ENCODE measurements around the gene BRWD1. TPM values are rescaled to one million over a fixed set of nuclear protein-coding genes. Genes with fewer than 3 reads are reported as not detected.

Gene BRWD1
- total RNA-seq, 3 donors from 2014 or later, result 40.6 to 58.6 (median 52.5) TPM

- H3K4me3 ChIP-seq, result no peak overlapping the region
- no peak for ATAC-seq
- intact Hi-C loops (cut with DNase I, micrococcal nuclease), result no loop called here
- H3K36me3 ChIP-seq (ENCODE audit: low read depth), result no peaks in the 10 kb centered on the region
- no peaks in the 10 kb centered on the region for H3K9me3 ChIP-seq
- H3K4me1 ChIP-seq (ENCODE audit: low read depth), result no peaks in the 10 kb centered on the region
- no peak for DNase-seq
- TF ChIP-seq, protein P1, sequence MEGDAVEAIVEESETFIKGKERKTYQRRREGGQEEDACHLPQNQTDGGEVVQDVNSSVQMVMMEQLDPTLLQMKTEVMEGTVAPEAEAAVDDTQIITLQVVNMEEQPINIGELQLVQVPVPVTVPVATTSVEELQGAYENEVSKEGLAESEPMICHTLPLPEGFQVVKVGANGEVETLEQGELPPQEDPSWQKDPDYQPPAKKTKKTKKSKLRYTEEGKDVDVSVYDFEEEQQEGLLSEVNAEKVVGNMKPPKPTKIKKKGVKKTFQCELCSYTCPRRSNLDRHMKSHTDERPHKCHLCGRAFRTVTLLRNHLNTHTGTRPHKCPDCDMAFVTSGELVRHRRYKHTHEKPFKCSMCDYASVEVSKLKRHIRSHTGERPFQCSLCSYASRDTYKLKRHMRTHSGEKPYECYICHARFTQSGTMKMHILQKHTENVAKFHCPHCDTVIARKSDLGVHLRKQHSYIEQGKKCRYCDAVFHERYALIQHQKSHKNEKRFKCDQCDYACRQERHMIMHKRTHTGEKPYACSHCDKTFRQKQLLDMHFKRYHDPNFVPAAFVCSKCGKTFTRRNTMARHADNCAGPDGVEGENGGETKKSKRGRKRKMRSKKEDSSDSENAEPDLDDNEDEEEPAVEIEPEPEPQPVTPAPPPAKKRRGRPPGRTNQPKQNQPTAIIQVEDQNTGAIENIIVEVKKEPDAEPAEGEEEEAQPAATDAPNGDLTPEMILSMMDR (IDR thresholded peaks at IDR 0.05), result no peak
These were observed 25.8 kb upstream of the BRWD1 start for GRCh38 chr21:39339231-39339630.

DNA sequence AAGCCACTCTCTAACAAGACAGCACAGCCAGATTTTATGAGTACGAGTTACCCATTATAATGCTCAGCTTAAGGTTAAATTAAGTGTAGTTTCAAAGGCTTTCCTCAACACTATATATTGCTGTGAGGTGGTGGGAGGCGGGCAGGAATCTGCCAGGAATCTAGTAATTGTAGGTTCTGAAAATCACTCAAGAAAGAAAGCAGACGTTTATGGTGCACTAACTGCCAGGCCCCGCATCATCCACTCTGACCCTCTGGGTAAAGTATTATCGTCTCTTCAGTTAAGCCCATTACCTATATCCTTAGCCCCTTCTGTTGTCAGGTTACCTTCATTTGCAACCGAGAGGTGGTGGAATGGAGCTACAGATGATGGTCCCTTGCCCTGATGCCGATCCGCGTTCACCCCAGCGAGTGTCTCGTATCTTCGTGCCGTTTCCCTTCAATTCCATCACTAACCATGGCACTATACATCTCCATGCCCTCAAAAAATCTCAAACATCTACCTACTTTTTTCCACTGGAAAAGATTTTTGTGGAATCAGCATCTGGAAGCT is 23.1 kb upstream of the BRWD1 start:
- no peak for DNase-seq
- ATAC-seq, result no peak
- intact Hi-C loops (cut with DNase I, micrococcal nuclease), result no loop called here
- Histone ChIP-seq H3K4me1 (ENCODE audit: low read depth) (no peaks in the 10 kb centered on the region), H3K36me3 (ENCODE audit: low read depth) (no peaks in the 10 kb centered on the region), H3K4me3 (no peak overlapping the region), H3K9me3 (no peaks in the 10 kb centered on the region)
- TF ChIP-seq, protein P1 (IDR thresholded peaks at IDR 0.05), result no peak

GRCh38 chr21:39334611-39335010 is 21.2 kb upstream of the BRWD1 start:
- no peaks in the 10 kb centered on the region for H3K36me3 ChIP-seq (ENCODE audit: low read depth)
- no peak for DNase-seq
- no peaks in the 10 kb centered on the region for H3K9me3 ChIP-seq
- TF ChIP-seq, protein P1 (IDR thresholded peaks at IDR 0.05), result no peak
- H3K4me3 ChIP-seq, result no peak overlapping the region
- no peaks in the 10 kb centered on the region for H3K4me1 ChIP-seq (ENCODE audit: low read depth)
- intact Hi-C loops (cut with DNase I, micrococcal nuclease), result no loop called here
- no peak for ATAC-seq

DNA sequence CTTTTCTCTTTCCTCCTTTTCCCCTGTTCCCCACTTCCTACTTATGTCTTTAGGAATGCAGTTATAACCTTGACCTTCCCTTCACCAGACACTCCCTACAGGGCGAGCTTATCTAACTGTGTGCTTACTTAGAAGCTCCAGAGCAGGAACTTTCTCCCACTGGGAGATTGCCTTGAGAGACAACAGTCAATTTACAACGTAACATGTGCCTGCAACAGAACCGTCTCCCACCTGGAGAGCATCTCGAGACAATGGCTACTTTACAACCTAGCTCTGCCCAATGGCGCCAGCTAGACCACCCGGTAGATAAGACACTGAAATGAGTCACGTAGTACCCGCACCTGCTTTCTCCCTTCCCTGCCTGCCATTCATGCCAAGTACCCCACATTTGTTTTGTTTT is 18.7 kb upstream of the BRWD1 start:
- Histone ChIP-seq H3K4me3 (no peak overlapping the region), H3K4me1 (ENCODE audit: low read depth) (no peaks in the 10 kb centered on the region), H3K9me3 (no peaks in the 10 kb centered on the region), H3K36me3 (ENCODE audit: low read depth) (no peaks in the 10 kb centered on the region)
- intact Hi-C loops (cut with DNase I, micrococcal nuclease), result no loop called here
- DNase-seq (peak in 1 of 3 donors; percentile 22), ATAC-seq (peak; percentile 63)
- TF ChIP-seq, protein P1 (IDR thresholded peaks at IDR 0.05), result no peak

DNA sequence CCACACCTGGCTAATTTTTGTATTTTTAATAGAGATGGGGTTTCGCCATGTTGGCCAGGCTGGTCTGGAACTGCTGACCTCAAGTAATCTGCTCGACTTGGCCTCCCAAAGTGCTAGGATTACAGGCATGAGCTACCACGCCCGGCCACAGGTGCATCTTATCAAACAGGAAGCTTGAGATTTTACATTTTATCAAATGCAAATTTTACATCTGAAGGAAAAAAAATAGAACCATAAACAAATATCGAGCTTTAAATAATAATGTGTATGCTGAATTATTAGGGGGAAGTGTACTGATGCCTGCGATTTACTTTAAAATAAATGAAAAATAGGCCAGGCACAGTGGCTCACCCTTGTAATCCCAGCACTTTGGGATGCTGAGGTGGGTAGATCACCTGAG is 16.6 kb upstream of the BRWD1 start:
- TF ChIP-seq, protein P1 (IDR thresholded peaks at IDR 0.05), result no peak
- Histone ChIP-seq H3K4me1 (ENCODE audit: low read depth) (no peaks in the 10 kb centered on the region), H3K36me3 (ENCODE audit: low read depth) (no peaks in the 10 kb centered on the region), H3K4me3 (no peak overlapping the region), H3K9me3 (no peaks in the 10 kb centered on the region)
- intact Hi-C loops (cut with DNase I, micrococcal nuclease), result no loop called here
- no peak for DNase-seq
- ATAC-seq, result no peak

- intact Hi-C loops (cut with DNase I, micrococcal nuclease), result no loop called here
- no peaks in the 10 kb centered on the region for H3K9me3 ChIP-seq
- no peak overlapping the region for H3K4me3 ChIP-seq
- no peak for ATAC-seq
- TF ChIP-seq, protein P1 (IDR thresholded peaks at IDR 0.05), result no peak
- H3K36me3 ChIP-seq (ENCODE audit: low read depth), result no peaks in the 10 kb centered on the region
- no peak for DNase-seq
- H3K4me1 ChIP-seq (ENCODE audit: low read depth), result no peaks in the 10 kb centered on the region
These were observed 14.3 kb upstream of the BRWD1 start for GRCh38 chr21:39327727-39328126.
